SW 1271 (cell line): ENCODE results near the gene ADRM1.

Experiments used
- DNase-seq, 2 experiments: peaks; one replicate each; lab custom pipeline; 2025; lab: John Stamatoyannopoulos, UW

ADRM1 gene

DNA sequence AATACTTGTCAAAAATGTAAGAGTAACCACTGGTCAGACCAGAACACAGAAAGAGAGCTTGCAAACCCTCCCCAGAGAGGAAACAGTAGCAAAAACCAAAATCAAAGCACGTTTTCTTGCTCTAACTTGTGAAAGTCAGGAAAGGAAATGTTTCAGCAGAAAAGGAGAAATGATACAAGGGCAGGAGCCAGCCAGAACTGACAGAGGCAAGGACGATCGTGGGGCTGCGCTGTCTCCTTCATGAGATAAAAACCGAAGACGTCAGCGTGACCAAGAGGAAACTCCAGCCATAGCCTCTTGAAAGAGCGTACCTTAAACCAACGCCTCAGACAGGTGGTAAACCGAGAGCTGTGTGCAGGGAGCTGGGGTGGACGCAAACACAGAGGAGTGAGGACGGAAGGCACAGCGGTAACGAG, 36.9 kb downstream of the ADRM1 start:
- DNase-seq: no peak

DNA sequence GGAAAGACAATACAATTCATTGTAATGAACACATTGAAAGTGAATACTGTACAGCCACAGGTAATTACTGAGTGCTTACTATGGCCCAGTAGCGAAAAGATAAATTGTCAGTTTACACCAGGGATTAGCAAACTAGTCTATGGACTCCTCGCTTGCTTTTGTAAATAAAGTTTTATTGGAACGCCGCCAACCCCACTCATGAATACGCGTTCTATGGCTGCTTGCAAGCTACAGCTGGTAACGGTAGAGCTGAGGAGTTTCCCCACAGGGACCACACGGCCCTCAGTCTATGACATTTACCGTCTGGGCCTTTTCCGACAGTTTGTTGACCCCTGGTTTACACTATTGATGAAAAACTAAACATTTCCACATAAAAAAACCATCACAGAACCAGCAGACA, 40.1 kb downstream of the ADRM1 start:
- DNase-seq: no peak

DNA sequence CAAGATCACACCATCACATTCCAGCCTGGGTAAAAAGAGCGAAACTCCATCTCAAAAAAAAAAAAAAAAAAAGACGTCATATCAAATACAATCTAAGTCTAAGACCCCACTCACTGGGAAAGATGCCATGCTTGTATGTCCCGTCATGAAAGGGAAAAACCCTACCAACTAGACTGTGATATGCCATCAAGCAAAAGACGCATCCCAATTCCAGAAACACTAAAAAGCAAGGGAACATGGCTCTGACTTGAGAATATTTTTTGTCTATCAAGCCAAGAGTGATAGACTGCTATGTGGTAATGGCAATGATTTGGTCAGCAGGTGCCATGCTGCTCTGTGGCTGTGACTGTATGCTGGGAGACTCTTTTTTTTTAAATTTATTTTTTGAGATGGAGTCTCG, 41.3 kb downstream of the ADRM1 start:
- no peak for DNase-seq

DNA sequence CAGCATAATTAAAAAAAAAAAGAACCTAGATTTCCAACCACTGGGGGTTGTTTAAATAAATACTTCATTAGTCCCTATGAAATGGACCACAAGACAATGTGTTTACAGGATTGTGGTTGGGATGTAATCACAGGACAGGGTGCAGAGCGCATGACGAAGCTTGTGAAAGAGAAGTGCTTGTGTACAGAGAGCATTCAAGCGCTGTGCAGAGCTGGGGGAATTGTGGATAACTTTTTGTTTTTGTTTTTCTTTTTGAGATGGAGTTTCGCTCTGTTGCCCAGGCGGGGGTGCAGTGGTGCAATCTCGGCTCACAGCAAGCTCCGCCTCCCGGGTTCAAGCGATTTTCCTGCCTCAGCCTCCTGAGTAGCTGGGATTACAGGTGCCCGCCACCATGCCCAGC, 42.0 kb downstream of the ADRM1 start:
- DNase-seq: no peak

DNA sequence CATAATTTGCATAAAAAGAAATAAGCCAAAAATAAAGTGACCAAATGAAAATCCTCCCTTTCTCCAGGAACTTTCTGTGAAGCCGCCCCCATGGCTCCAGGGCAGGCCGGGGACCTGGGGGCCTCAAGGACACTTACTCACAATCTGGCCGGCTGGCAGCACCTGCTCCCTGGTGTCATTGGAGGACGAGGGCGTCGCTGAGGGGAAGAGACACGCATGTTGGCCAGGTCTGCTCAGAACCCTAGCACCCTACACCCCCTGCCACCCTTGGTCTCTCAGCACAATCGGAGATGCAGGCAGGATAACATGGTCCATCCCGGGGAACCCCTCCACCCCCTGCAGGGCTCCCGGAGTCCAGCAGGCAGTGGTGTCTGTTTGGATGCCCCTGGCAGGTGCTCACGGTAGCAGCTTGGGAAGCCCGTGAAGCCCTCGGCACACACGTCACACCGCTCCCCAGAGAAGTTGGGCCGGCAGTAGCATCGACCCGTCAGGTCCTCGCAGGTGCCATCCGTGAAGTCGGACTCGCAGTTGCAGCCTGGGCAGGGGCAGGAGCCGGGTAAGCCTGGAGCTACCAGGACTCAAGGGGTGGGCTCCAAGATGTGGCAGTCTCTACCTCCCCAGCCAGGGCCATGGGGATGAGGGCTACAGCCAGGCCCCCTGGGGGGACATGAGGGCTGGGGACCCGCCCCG, 43.0 kb downstream of the ADRM1 start:
- DNase-seq: no peak

DNA sequence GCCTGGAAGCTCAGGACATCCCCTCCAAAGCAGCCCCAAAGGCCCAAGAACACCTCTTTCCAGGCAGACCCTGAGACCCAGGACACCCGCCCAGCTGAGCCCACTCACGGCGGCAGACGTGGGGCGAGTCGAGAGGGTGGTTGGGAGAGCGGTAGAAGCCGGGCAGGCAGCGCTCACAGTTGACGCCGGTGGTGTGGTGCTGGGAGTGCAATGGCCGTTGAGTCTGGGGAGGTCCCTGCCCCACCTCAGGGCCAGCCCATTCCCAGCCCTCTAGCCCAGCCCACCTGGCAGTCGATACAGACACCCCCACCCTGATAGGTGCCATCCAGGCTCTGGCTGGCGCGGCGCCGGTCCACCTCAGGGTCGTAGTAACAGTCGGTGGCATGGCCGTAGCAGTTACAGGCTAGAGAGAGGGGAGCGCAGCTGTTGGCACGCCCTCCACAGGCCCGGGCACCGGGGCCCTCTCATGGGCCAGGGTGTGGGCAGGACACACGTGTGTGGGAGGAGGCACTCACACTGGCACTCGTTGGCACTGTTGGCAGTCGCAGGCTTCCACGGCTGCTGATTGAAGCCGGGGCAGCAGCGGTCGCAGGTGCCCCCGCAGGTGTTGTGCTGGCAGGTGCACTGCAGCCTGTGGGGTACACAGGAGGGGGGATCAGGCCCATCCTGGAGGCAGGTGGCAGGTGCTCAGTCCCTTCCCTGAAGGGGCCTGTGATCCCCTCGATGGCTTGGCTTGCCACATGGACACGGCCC, 43.8 kb downstream of the ADRM1 start:
- no peak for DNase-seq

DNA sequence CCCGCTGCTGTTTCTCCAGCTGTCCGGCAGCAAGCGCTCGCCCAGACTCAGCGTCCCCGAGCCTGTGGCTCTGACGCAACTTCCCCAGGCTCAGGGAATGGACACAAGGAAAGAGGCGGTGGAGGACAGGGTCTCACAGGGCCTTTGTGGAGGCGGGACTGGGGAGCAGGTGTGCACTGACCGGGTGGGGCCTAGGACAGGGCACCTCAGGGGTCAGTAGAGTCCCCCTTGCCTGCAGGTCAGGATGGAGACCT, 44.3 kb downstream of the ADRM1 start:
- no peak for DNase-seq

DNA sequence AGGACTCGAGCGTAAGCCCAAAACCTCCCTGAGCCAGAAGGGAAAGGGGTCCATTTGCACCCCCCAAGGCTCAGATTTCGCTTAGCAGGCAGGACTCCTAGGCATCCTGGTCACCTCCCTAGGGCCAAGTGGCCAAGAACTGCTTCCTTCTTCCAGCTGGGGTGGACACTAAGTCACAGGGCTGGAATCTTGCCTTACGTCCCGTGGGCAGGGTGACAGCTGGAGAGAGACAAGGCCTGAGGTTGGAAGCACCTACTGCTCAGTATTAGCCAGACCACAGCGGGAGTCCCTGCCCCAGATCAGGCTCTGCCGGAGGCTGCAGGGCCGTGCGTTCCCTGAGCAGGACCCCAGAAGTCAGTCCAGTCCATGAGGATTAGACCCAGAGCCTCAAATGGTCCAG, 44.6 kb downstream of the ADRM1 start:
- DNase-seq: no peak

DNA sequence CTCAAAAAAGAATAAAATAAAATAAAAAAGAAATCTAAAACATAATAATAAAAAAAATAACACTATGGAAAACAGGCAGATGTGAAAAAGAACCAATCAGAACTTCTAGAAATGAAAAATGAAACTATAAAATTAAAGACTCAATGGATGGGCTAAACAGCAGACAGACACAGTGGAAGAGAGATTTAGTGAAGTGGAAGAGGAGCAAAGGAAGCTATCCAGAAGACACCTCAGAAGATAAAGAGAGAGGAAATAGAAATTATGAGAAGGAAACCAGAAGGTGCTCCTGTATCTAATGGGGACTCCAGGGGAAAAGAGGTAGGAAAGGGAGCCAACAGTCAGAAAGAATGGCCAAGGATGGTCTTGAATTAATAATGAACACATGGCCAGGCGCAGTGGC, 45.8 kb downstream of the ADRM1 start:
- DNase-seq: no peak

DNA sequence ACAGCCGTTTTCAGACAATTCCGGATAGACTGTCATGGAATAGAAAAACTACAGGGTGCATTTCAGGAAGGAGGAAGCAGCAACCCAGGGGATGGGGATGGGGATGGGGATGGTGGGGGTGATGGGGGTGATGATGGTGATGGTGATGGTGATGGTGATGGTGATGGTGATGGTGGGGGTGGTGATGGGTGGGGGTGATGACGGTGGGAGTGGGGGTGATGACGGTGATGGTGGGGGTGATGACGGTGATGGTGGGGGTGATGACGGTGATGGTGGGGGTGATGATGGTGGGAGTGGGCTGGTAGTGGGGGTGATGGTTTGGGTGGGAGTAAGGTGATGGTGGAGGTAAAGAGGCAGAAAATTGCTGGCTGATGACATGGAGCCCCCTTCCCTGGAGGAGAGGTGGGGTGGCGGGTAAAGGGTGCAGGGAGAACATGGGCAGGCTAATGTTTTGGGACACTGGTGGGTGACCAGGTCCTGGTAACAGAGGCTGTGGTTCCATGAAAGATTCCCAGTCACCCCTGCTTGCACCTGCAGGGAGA, 46.8 kb downstream of the ADRM1 start:
- no peak for DNase-seq

DNA sequence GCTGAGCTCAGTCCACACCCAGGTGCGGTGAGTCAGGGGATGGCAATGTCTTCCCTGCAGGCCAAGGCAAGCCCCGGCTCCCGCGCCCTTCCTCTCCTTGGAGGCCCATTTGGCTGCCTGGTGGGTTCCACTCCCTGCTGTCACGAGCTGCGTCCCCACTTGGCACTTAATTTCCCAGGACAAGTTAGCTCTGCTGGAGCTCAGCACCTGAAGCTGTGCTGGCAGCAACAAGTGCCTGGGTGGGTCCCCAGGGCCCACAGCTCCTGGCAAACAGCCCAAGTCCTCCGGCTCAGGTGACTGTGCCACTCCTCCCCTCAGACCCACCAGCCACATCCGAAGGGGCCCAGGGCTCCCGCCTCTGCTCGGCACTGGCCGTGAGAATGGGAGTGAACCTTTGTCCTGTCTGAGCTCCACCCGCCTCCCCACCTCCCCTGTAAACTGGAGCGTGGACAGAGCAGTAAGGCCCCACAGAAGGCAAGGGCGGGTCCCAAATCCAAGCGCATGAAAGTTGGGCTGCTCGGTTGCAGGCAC, 47.4 kb downstream of the ADRM1 start:
- DNase-seq: peak; percentile 77 to 83

DNA sequence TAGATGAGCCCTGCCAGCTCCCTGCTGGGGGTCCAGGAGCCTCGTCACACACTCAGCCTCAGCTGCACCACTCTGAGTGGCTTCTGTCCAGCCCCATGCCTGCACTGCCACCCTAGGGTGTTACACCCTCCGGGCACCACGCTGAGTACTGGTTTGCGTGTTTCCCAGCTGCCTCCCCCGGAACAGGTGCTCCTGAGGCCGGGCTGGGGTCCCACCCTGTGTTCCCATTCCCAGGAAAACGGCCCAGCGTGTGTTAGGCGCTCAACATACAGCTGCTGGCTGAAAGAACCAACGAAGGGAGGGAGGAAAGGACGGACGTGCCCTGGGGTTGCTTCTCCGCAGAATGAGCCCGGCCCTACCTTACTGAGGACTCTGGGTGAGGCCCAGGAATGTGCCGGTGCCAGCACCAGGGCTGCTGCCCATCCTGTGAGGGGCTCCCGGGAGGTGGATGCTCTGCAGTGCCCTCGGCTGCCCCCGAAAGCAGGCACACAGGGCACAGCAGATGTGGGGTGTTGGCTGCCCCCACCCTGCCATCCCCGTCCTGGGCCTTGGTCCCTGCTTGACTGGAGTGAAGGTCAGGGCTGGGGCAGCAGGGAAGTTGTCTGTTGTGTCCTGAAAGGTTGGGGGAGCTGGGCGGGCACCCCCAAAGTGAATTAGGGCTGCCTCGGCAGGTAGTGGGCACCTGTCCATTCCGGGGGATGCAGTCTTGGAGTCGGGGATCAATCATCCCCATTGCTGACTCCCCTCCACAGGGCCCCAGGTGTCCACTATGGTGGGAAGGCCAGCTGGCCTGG, 48.0 kb downstream of the ADRM1 start:
- no peak for DNase-seq

DNA sequence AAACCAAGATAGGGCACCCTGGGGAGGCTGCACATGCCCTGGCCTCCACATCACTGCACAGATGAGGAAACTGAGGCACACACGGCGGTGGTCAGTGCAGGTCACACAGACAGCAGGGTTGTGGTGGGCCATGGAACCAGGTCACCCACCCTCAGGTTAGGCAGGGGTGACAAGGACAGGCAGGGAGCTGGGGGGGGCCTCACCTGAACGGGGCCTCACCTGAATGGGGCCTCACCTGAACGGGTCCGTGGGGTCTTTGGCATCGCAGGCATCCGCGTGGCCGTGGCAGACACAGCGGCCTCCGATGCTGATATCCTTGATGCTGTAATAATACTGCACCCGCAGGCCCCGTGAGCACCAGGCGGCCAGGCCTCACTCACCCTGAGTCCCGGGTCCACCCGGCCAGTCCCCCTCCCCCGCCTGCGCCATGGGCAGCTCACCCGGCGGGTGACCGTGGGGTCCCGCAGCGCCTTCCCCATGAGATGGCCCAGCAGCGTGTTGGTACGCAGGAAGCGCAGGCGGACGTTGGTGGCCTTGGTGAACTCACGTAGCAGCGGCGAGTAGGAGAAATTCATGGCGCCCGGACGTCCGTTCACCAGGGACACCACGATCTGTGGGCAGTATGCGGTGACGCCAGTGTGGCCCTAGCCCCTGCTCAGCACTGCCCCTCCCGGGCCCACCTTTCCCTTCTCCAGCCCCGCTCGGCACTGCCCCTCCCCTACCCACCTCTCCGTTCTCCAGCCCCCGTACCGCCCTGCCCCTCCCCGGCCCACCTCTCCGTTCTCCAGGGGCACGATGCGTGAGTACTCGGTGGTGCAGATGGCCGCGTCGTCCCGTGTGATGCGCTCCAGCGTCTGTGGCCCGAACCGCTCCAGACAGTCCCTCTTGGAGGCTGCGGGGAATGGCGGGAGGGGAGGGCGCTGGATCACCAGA, 48.9 kb downstream of the ADRM1 start:
- DNase-seq: no peak

DNA sequence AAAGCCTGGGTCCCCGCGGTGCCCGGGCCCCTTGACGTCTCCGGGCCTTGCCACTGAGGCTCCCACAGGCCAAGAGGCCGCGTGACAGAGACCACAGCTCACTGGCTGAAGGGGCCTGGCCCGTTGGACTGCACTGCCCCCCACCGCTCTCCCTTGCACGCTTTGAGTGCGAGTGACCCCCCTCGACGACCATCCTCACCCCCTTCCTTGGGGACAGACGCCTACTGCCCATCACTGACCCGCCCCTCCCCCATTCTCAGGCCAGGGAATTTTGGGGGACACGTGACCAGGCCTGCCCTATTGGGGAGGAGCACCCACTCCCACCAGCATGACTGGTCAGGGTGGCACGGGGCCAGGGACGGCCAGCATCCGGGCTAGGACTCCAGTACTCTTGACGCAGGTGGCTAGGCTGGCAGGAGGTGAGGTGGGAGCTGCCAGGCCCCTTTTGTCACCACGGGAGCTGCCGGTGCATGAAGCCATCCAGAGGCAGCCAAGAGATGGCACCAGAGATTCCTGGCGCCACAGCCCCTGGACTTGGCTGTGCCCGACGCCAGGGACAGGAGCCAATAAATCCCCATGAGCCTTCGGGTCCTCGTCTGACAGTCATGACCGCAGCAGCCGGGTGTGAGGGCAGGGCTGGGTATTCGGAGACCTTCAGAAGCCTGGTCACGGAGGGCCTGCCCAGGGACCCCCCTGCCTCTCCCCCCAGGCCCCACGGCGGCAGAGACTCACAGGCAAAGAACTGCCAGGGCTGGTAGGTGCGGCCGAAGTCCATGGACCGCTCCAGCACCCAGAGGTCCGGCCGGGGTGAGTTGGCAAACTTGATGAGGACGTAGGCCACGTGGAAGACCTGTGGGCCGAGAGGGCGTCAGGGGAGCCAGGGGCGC, 49.8 kb downstream of the ADRM1 start:
- peak in 1 of 2 experiments; percentile 39 for DNase-seq

DNA sequence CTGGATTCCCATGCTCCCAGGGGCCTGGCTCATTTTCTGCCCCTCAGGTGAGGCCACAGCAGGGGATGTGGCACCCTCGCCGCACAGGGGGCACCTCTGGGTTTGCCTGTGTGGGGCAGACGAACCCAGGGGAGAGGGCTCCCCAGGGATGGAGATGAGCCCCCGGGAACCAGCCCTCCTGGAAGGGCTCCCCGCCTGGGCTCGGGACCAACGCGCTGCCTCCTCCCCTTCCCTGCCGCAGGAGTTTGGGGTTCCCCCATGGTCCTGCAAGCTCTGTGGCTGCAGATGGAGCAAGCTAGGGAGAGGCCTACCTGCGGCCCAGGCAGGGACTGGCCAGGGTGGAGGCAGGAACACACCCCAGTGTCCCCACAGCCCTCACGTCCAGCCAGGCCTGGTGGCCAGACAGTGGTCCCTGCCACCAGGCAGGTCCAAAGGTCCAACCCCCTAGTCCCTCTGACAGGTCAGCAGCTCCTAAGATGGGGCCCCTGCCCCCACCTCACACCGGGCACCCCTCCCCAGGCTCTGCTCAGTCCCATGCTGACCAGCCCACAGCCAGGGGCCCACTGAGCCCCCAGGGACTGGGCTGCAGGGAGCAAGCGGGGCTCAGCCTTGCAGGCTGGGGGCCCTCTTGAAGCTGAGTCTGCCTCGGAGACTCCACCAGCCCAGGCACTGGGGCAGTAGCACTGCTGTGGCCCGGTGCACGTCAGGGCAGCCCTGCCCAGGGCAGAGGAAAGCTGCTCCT, 50.7 kb downstream of the ADRM1 start:
- no peak for DNase-seq

DNA sequence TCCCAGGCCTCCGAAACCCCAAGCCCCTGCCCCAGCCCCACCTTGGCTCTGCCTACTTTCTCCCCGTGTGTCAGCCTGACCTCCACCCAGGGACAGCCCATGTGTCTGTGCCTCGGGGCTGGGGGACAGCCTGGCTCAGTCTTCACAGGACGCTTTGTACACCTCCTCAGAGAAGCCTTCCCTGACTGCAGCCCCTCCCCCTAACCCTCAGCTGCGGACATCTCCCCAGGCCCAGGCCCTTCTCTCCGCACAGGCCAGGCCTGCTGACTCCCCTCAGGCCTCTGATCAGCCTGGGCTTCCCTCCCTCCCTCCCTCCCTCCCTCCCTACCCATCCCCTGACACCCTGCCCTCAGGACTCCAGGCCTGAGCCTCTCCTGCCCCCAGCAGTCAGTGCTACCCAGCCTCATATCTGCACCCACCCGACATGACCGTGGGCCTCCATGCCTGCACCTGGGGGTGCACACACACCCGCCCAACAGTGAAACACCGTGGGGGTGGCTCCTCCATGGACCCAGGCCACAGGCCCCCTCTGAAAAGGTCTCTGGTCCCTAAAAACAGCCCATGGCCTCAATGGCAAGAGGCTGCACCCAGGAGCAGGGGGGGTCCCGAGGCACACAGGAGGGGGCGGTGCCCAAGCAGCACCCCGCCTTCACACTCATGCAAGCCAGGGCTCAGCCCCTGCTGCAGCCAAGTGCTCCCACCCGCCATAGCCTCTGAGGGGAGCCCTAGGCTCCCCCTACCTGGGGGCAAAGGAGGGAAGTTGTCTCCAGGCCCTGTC, 51.4 kb downstream of the ADRM1 start:
- DNase-seq: no peak

DNA sequence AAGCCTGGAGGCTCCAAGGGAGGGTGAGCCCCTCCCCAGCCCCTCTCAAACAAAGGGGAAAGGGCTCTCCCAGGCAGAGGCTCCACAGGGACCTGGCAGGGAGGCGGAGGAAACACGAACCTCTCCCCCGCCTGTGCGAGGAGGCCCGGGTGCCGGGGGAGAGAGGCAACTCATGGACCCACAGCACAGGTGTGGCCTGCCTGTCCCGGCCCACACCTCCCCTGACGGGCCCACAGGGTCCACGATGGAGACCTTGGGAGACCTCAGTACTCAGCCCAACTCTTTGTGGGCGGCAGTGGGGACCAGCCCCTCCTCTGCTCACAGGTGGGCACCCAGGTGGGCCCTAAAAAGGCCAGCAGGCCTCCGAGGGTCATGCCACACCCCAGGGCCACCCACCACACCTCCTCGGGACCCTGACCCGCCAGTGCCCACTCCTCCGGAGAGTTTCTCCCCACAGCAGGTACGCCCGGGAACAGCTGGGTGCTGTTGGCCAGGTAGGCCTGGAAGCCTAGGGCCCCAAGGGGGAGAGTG, 52.1 kb downstream of the ADRM1 start:
- no peak for DNase-seq

DNA sequence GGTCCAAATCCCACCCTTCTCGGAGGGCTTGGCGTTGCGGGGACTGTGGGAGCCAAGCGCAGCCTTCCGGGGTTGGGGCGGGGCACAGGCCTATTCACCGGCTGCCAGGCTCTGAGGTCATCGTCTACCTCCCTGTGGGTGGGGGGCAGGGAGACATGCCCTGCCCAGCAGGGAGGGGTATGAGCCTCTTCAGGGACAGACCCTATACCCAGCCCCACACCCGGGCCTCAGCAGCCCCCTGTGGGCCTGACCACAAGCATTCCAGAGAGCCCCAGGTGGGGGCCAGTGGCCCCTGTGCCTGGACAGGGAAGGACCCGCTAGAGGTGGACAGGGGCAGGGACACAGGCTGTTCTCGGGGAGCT, 52.7 kb downstream of the ADRM1 start:
- no peak for DNase-seq
